Jurkat, Clone E6-1 (cell line): ENCODE results near the gene FOXK2.
"Not testable (repeated sequence)": the region's sequence is repeated elsewhere in the genome, so short reads cannot be mapped to it uniquely, and the experiment has no call there.

Experiments used
- DNase-seq: peaks from one replicate; pipeline ENCODE4 v3.0.0-alpha.2; 2011; ENCODE audit warnings: low read depth, low spot score
- H3K4me3 ChIP-seq: 2 replicates; pipeline ENCODE4 v1.5.1; 2011; ENCODE audit warnings: mild to moderate bottlenecking, low read length, control low read depth, moderate library complexity

The FOXK2 gene

GRCh38 chr17:82560252-82560642 lies 40.7 kb downstream of the FOXK2 start:
- DNase-seq: no peak
- H3K4me3 ChIP-seq: no peak overlapping the region

- DNase-seq: no peak
These were observed 41.4 kb downstream of the FOXK2 start for GRCh38 chr17:82560802-82561428.

DNA sequence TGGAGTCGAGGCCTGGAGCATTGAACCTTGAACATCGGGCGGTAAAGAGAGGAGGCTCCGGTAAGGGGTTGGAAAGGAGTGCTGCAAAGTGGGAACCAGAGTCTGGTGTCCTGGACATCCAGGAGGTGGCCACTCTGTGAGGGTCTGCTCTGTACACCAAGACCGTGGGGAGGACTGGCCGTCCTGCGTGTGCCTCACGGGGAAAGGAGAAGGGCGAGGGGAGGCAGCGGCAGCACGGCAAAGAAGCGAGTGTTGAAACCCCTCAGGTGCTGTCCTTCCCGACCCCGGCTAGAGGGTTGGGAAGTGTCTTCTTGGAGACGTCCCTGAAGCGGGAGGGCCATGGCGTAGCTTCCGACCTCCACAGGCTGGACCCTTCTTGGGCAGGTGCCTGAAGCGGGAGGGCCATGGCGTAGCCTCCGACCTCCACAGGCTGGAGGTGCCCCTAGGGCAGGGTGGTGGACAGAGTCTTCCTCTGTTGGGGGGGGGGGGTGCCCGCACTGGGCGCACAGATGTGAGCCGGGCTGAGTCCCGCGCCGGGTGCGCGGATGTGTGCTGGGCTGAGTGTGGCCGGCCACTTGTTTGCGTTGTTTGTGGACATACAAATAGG lies 42.0 kb downstream of the FOXK2 start:
- DNase-seq: no peak

More at GRCh38 chr17:82560802-82561428, 41.4 kb downstream of the FOXK2 start:
- no peak overlapping the region for H3K4me3 ChIP-seq

GRCh38 chr17:82562718-82563220 lies 43.2 kb downstream of the FOXK2 start:
- H3K4me3 ChIP-seq, DNase-seq: not testable (repeated sequence)

More for the DNA sequence above, 42.0 kb downstream of the FOXK2 start:
- H3K4me3 ChIP-seq: no peak overlapping the region

- no peak overlapping the region for H3K4me3 ChIP-seq
- DNase-seq: no peak
These were observed 43.8 kb downstream of the FOXK2 start for GRCh38 chr17:82563318-82563717.

DNA sequence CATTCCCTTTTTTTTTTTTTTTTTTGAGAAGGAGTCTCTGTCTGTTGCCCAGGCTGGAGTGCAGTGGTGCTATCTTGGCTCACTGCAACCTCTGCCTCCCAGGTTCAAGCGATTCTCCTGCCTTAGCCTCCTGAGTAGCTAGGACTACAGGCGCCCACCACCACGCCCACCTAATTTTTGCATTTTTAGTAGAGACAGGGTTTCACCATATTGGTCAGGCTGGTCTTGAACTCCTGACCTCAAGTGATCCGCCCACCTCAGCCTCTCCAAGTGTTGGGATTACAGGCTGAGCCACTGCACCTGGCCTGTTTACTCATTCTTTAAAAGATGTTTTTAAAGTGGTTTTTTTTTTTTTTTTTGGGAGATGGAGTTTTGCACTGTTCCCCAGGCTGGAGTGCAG lies 44.2 kb downstream of the FOXK2 start:
- DNase-seq: not testable (repeated sequence)

GRCh38 chr17:82564241-82564640 lies 44.7 kb downstream of the FOXK2 start:
- H3K4me3 ChIP-seq: no peak overlapping the region
- no peak for DNase-seq

More for the DNA sequence above, 44.2 kb downstream of the FOXK2 start:
- H3K4me3 ChIP-seq: not testable (repeated sequence)

DNA sequence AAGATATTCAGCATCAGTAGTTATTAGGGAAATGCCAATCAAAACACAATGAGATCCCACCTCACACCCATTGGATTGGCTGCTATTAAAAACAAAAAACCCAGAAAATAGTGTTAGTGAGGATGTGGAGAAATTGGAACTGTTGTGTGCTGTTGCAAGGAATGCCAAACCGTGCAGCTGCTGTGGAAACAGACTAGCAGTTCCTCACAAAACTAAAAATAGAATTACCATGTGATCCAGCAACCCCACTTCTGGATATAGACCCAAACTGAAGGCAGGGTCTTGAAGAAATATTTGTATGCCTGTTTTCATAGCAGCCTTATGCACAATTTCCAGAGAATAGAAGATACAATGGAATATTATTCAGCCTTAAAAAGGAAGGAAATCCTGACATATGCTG lies 46.0 kb downstream of the FOXK2 start:
- DNase-seq: no peak
- H3K4me3 ChIP-seq: no peak overlapping the region

- no peak for DNase-seq
- no peak overlapping the region for H3K4me3 ChIP-seq
These were observed 46.8 kb downstream of the FOXK2 start for GRCh38 chr17:82566129-82566960.

GRCh38 chr17:82567286-82567685 lies 47.8 kb downstream of the FOXK2 start:
- DNase-seq: no peak
- no peak overlapping the region for H3K4me3 ChIP-seq

DNA sequence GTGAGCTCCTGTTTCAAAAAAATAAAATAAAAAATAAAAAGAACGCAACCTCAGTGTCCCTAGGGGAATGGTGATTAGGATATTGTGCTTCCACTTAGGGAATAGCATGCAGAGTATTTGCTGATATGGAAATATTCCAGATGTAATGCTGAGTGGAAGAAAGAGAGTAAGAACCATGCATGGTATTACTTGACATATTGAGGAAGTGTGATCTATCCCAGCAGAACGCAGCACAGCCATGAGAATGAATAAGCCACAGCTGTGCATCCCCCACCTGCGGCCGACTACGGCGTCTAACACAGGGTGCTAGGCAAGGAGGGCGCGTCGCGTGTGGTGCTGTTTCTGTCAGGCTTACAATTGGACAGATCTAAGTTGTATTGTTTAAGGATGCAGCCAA lies 49.5 kb downstream of the FOXK2 start:
- H3K4me3 ChIP-seq: no peak overlapping the region
- DNase-seq: no peak

- DNase-seq: no peak
These were observed 50.1 kb downstream of the FOXK2 start for GRCh38 chr17:82569621-82570020.

DNA sequence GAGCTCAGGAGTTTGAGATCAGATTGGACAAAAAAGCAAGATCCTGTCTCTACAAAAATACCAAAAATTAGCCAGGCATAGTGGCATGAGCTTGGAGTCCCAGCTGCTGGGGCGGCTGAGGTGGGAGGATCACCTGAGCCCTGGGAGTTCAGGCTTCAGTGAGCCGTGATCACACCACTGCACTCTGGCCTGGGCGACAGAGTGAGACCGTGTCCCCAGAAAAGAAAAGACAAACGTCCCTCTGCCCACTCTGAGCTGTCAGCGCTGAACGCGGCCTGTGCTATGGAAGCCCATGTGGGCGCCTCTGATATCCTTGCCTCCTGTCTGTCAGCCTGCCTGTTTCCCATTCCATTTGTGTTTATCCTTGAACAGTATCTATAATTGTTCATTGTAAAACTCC lies 50.7 kb downstream of the FOXK2 start:
- H3K4me3 ChIP-seq: no peak overlapping the region
- DNase-seq: no peak

More at GRCh38 chr17:82569621-82570020, 50.1 kb downstream of the FOXK2 start:
- H3K4me3 ChIP-seq: no peak overlapping the region

DNA sequence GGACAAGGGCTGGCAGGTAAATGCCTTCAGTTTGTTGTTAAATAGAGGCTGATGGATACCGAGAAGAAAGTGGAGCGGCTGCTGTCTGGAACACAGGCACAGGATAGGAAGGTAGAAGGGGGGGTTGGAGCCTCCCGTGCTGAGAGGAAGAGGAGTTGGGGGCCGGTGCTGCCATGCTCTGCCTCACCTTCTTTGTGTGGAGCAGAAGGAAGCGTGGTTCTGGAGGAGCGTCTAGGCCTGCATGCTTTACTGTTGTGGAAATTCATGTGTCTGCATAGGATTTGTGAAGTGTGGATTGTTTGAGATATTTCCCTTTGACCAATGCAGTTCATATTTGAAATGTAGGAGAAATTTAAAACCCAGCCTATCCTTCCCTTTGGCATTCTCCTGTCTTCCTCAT lies 52.3 kb downstream of the FOXK2 start:
- DNase-seq: no peak
- no peak overlapping the region for H3K4me3 ChIP-seq

DNA sequence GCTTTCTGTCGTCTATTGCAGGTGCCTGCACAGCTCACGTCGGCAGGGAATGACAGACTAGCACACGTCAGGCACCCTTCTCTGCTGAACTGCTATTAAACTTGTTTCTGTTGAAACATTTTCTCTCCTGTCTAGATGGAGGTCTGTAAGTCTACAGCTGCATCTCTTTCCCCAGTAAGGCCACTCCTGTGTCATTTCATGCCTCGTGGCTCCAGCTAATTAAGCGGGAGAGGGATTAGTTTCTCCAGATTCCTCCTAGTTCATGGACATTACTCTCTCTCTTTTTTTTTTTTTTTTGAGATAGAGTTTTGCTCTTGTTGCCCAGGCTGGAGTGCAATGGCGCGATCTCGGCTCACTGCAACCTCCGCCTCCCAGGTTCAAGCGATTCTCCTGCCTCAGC lies 54.5 kb downstream of the FOXK2 start:
- no peak overlapping the region for H3K4me3 ChIP-seq
- DNase-seq: no peak

DNA sequence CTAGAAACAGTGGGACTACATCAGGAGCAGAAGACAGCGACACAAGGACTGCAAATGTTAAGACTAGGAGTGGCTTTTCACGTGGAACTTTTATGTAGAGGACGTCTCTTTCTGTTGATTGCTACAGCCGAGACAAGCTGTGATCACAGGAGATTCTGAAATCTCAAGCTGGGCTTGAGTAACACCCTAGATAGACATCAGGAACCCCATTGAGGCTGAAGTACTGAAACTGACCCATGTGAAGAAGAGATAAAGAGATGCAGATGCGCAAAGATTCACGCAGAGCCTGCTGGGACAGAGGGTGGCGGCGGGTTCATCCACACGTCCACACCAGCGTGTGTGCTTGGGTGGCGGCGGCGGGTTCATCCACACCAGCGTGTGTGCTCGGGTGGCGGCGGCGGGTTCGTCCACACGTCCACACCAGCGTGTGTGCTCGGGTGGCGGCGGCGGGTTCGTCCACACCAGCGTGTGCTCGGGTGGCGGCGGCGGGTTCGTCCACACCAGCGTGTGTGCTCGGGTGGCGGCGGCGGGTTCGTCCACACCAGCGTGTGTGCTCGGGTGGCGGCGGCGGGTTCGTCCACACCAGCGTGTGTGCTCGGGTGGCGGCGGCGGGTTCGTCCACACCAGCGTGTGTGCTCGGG lies 56.2 kb downstream of the FOXK2 start:
- not testable (repeated sequence) for DNase-seq, H3K4me3 ChIP-seq

DNA sequence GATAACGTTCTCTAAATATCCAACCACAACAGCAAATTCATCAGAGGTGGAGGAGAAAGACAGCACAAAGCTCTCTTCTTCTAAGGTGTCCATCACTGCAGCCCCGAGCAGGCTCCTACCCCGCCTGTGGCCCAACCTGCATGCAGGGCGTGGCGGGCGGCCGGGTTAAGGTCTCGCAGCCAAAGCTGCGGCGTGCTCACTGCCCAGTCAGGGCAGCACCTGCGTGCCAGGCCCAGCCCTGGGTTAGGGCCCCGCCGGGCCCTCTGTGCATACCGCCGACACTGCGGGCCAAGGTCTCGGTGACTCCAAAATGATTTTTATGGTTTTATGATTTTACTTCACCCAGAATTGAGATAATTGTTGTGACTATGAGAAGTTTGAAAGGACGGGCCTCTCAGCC lies 57.8 kb downstream of the FOXK2 start:
- H3K4me3 ChIP-seq: no peak overlapping the region
- no peak for DNase-seq

- DNase-seq, H3K4me3 ChIP-seq: not testable (repeated sequence)
These were observed 60.4 kb downstream of the FOXK2 start for GRCh38 chr17:82579969-82580368.

- H3K4me3 ChIP-seq: no peak overlapping the region
- no peak for DNase-seq
These were observed 62.7 kb downstream of the FOXK2 start for GRCh38 chr17:82582213-82582612.

DNA sequence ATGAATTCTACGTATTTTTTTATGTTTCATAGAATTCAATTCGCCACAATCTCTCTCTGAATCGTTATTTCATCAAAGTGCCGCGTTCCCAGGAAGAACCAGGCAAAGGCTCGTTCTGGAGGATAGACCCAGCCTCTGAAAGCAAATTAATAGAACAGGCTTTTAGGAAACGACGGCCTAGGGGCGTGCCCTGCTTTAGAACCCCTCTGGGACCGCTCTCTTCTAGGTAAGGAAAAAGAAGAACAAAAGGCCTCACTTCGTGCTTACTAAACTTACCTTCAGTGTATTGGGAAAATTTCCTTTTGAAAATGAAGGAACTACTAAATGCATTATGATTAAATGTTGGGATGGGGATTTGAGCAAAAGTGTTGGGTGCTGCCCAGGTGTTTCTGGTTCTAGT lies 63.2 kb downstream of the FOXK2 start:
- no peak for DNase-seq
- no peak overlapping the region for H3K4me3 ChIP-seq
